ENCODE results near the gene SERPINA1. TPM values are rescaled to one million over a fixed set of nuclear protein-coding genes. Genes with fewer than 3 reads are reported as not detected.
"Not testable (repeated sequence)": the region's sequence is repeated elsewhere in the genome, so short reads cannot be mapped to it uniquely, and the experiment has no call there.

SERPINA1 gene
- total RNA-seq, 1 experiment from 2014 or later: not detected

DNA sequence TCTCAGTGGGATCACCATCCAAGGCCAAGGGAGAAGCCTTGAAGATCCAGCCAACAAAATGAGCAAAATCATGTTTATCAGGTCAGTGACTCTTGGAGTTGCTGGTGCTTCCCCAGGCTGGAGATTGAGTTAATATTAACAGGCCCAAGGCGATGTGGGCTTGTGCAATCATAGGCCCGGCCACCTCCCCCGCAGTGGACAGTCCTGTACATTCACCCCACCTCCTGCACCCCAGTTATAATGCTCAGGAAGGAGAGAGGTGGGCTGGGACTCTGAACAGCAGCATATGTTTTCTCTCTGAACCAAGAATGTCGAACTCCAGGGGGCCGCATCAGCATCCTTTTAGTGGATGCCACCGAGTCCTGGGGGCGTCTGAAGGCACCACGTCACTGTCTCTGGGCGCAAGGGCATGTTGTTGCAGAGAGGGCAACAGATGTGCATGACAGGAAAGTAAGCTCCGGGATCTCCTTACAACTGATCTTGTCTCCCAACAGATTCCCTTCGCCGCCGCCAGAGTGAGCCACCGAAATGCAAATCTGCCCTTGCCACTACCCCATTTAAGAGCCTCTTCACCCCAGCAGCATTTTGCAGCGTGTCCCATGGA lies 33.1 kb downstream of the SERPINA1 start:
- no TSS peak for BruUV-seq (replicated peaks)
- CTCF ChIA-PET: interaction anchor here (0.7 kb wide), 1 partner anchor 131 kb away, joined by 3 read pairs; no protein-coding TSS in a partner anchor

DNA sequence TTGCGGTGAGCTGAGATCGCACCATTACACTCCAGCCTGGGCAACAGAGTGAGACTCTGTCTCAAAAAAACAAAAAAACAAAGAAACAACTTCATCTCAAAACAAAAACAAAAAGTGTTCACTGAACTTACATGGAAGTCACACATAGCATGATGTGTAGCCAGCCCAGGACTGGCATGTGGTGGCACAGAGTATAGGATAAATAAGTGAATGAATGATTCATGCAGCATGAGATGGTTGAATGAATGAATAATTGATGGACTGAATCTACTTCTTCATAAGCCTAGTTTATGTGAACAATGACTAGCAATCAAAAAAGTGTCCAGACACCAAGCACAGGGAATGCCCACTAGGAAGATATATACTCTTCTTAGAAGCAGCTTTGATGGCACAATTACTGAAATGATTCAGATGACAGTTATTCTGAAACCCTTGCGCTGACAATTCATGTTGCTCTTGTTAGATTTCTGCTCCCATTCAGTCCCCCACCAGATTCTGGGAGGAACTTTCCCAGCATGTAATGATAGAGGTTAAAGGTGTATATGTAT lies 33.7 kb downstream of the SERPINA1 start:
- Histone ChIP-seq H3K27ac (ENCODE audit: low read depth, low read length, poor library complexity, severe bottlenecking) (no peak overlapping the region), H3K9me3 (ENCODE audit: low read depth, low read length, poor library complexity, severe bottlenecking) (no peaks in the 10 kb centered on the region), H3K36me3 (ENCODE audit: insufficient read depth, low read length, poor library complexity, severe bottlenecking) (no peaks in the 10 kb centered on the region), H3K4me3 (ENCODE audit: low read depth, low read length, poor library complexity, severe bottlenecking) (no peak overlapping the region), H3K4me1 (ENCODE audit: insufficient read depth, low read length, poor library complexity, severe bottlenecking) (no peaks in the 10 kb centered on the region), H3K27me3 (replicated peaks; ENCODE audit: insufficient read depth, low read depth, low read length, poor library complexity) (peaks cover 3% of the 10 kb centered on the region)
- BruUV-seq (replicated peaks): no TSS peak
- ChIA-PET CTCF (interaction anchor here (0.7 kb wide), 1 partner anchor 132 kb away, joined by 3 read pairs; no protein-coding TSS in a partner anchor), POLR2A (ENCODE audit: low non-redundant PET) (no interaction called here)
- TF ChIP-seq EZH2 (IDR thresholded peaks at IDR 0.05; ENCODE audit: borderline replicate concordance, low read depth, low read length, poor library complexity, severe bottlenecking): no peak
- TF ChIP-seq, protein P1, sequence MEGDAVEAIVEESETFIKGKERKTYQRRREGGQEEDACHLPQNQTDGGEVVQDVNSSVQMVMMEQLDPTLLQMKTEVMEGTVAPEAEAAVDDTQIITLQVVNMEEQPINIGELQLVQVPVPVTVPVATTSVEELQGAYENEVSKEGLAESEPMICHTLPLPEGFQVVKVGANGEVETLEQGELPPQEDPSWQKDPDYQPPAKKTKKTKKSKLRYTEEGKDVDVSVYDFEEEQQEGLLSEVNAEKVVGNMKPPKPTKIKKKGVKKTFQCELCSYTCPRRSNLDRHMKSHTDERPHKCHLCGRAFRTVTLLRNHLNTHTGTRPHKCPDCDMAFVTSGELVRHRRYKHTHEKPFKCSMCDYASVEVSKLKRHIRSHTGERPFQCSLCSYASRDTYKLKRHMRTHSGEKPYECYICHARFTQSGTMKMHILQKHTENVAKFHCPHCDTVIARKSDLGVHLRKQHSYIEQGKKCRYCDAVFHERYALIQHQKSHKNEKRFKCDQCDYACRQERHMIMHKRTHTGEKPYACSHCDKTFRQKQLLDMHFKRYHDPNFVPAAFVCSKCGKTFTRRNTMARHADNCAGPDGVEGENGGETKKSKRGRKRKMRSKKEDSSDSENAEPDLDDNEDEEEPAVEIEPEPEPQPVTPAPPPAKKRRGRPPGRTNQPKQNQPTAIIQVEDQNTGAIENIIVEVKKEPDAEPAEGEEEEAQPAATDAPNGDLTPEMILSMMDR (conservative IDR thresholded peaks at IDR 0.05; ENCODE audit: low read depth, low read length): no peak
- no peak for DNase-seq (ENCODE audit: low spot score)
- intact Hi-C loops (cut with micrococcal nuclease; ENCODE audit: unreplicated experiment): no loop called here

More for the DNA sequence above, 33.1 kb downstream of the SERPINA1 start:
- TF ChIP-seq EZH2 (IDR thresholded peaks at IDR 0.05; ENCODE audit: borderline replicate concordance, low read depth, low read length, poor library complexity, severe bottlenecking): no peak
- TF ChIP-seq, protein P1 (conservative IDR thresholded peaks at IDR 0.05; ENCODE audit: low read depth, low read length): 0 out of 2 replicates have a peak, but pooled peaks have one; percentile 28
- DNase-seq (ENCODE audit: low spot score): peak; percentile 10
- no peaks in the 10 kb centered on the region for H3K4me1 ChIP-seq (ENCODE audit: insufficient read depth, low read length, poor library complexity, severe bottlenecking)
- intact Hi-C loops (cut with micrococcal nuclease; ENCODE audit: unreplicated experiment): no loop called here
- H3K4me3 ChIP-seq (ENCODE audit: low read depth, low read length, poor library complexity, severe bottlenecking): no peak overlapping the region
- POLR2A ChIA-PET (ENCODE audit: low non-redundant PET): no interaction called here
- H3K27ac ChIP-seq (ENCODE audit: low read depth, low read length, poor library complexity, severe bottlenecking): no peak overlapping the region
- H3K9me3 ChIP-seq (ENCODE audit: low read depth, low read length, poor library complexity, severe bottlenecking): no peaks in the 10 kb centered on the region
- no peaks in the 10 kb centered on the region for H3K36me3 ChIP-seq (ENCODE audit: insufficient read depth, low read length, poor library complexity, severe bottlenecking)
- peaks cover 3% of the 10 kb centered on the region for H3K27me3 ChIP-seq (replicated peaks; ENCODE audit: insufficient read depth, low read depth, low read length, poor library complexity)

DNA sequence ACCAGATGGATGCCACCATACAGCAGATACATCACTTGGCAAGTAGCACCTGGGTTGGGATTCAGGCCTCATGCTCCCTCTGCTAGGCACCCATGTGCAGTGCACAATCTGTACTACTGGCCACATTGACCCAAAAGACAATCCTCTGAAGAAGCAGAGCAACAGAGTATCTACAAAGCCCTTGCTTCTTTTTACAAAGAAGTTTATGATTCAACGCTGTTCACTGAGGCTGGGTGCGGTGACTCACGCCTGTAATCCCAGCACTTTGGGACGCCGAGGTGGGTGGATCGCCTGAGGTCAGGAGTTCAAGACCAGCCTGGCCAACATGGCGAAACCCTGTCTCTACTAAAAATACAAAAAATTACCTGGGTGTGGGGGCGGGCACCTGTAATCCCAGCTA lies 34.2 kb downstream of the SERPINA1 start:
- POLR2A ChIA-PET (ENCODE audit: low non-redundant PET); H3K27ac ChIP-seq (ENCODE audit: low read depth, low read length, poor library complexity, severe bottlenecking); intact Hi-C loops (cut with micrococcal nuclease; ENCODE audit: unreplicated experiment); DNase-seq (ENCODE audit: low spot score); BruUV-seq (replicated peaks); H3K36me3 ChIP-seq (ENCODE audit: insufficient read depth, low read length, poor library complexity, severe bottlenecking); H3K4me3 ChIP-seq (ENCODE audit: low read depth, low read length, poor library complexity, severe bottlenecking); H3K27me3 ChIP-seq (replicated peaks; ENCODE audit: insufficient read depth, low read depth, low read length, poor library complexity); H3K4me1 ChIP-seq (ENCODE audit: insufficient read depth, low read length, poor library complexity, severe bottlenecking); CTCF ChIA-PET; H3K9me3 ChIP-seq (ENCODE audit: low read depth, low read length, poor library complexity, severe bottlenecking): not testable (repeated sequence)

DNA sequence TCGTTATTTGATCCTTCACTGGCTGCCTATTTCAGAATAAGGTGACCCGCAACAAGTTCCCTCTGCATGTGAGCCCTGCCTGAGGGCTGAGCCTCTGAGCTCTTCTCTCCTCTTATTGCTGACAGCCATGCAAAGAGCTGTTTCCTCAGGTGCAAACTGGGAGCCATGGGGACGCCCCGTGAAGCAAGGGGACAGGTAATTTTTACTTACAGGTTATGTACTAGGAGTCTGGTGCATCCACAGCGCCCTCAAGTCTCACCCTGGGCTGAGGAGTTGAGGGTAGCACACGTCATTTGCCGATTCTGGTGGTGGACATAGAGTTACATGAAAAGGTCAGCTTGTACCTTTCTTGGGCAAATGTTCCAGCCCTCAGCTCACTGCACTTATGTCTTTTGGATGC lies 39.1 kb downstream of the SERPINA1 start:
- no TSS peak for BruUV-seq (replicated peaks)
- Histone ChIP-seq H3K36me3 (ENCODE audit: insufficient read depth, low read length, poor library complexity, severe bottlenecking) (no peaks in the 10 kb centered on the region), H3K4me3 (ENCODE audit: low read depth, low read length, poor library complexity, severe bottlenecking) (no peak overlapping the region), H3K4me1 (ENCODE audit: insufficient read depth, low read length, poor library complexity, severe bottlenecking) (no peaks in the 10 kb centered on the region), H3K27me3 (replicated peaks; ENCODE audit: insufficient read depth, low read depth, low read length, poor library complexity) (no peaks in the 10 kb centered on the region), H3K9me3 (ENCODE audit: low read depth, low read length, poor library complexity, severe bottlenecking) (no peaks in the 10 kb centered on the region), H3K27ac (ENCODE audit: low read depth, low read length, poor library complexity, severe bottlenecking) (no peak overlapping the region)
- DNase-seq (ENCODE audit: low spot score): no peak
- ChIA-PET POLR2A (ENCODE audit: low non-redundant PET) (no interaction called here), CTCF (no interaction called here)
- TF ChIP-seq EZH2 (IDR thresholded peaks at IDR 0.05; ENCODE audit: borderline replicate concordance, low read depth, low read length, poor library complexity, severe bottlenecking): no peak
- TF ChIP-seq, protein P1 (conservative IDR thresholded peaks at IDR 0.05; ENCODE audit: low read depth, low read length): no peak
- intact Hi-C loops (cut with micrococcal nuclease; ENCODE audit: unreplicated experiment): no loop called here
